22Rv1 (cell line): ENCODE data around the gene NADSYN1.
A peak's percentile ranks its signal among the peaks of the same experiment; 100 is the strongest.

Experiments
- H3K27ac ChIP-seq: fragments of 450-650 bp; 2 replicates; pipeline ENCODE4 v1.5.1; 2017
- ZFX ChIP-seq: fragments of 450-650 bp; IDR thresholded peaks from 2 replicates; pipeline ENCODE4 v1.6.1; 2017; ENCODE audit warnings: antibody characterized with exemption, borderline replicate concordance
- TF ChIP-seq, protein P1 (sequence below): fragments of 450-650 bp; IDR thresholded peaks from 2 replicates; pipeline ENCODE4 v1.5.1; 2017; ENCODE audit warnings: mild to moderate bottlenecking

The NADSYN1 gene

DNA sequence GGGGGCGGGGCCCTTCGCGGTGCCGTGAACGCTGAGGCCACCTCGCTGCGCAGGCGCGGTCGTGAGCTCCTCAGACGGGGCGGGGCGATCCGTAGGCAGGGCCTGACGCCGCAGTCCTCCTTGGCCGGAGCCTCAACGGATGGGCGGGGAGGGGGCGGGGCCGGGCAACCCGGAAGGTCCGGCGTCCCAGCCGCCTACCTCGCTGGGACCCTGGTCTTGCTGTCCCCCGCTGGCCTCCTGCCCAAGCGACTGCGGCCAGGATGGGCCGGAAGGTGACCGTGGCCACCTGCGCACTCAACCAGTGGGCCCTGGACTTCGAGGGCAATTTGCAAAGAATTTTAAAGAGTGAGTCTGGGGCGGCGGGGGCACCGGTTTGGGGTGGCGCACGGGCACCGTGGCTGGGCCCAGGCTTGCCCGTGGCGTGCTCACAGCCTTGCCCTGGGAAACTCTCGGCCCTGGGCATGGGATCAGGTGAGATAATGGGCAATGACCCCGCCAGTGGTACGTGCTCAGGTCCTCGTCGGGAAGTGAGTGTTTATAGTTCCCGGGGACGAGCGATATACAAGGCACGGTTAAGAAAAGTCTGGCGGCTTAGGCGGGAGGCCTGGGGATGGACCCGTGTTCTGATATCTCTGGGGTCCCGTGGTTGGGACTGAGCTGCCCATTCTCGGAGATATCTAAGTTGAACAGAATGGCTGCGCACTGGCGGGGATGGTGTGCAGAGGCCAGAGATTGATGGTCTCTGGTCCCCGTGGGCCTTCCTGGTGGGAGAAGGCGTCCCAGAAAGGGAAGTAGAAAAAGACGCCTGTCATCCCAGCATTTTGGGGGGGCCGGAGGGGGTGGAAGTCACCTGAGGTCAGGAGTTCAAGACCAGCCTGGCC lies at the start of gene NADSYN1:
Gene NADSYN1 (plus strand): TSS at position 167 of the 881 bp plus-strand sequence. CDS start 94 bp downstream, at position 261.
- peak within 1 kb of the TSS; percentile 84 for H3K27ac ChIP-seq
- TF ChIP-seq, protein P1, sequence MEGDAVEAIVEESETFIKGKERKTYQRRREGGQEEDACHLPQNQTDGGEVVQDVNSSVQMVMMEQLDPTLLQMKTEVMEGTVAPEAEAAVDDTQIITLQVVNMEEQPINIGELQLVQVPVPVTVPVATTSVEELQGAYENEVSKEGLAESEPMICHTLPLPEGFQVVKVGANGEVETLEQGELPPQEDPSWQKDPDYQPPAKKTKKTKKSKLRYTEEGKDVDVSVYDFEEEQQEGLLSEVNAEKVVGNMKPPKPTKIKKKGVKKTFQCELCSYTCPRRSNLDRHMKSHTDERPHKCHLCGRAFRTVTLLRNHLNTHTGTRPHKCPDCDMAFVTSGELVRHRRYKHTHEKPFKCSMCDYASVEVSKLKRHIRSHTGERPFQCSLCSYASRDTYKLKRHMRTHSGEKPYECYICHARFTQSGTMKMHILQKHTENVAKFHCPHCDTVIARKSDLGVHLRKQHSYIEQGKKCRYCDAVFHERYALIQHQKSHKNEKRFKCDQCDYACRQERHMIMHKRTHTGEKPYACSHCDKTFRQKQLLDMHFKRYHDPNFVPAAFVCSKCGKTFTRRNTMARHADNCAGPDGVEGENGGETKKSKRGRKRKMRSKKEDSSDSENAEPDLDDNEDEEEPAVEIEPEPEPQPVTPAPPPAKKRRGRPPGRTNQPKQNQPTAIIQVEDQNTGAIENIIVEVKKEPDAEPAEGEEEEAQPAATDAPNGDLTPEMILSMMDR: no peak
- no peak for TF ChIP-seq ZFX

DNA sequence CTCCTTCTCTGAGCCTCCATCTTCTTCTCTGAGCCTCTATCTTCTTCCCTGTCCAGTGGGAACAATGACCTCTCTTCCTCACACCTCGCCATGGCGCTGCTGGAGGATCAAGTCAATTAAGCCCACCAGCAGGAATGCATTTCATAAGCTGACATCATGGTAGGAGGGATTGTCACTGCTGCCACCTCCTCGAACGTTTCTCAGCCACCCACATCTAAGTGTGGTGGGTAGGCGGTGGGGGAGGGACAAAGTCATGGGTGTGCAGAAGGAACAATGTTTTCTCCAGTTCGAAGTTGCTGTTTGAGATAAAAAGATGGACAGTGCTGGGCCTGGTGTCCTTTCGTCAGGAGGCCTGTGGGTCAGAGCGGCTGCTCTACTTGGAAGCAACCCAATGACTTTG lies 48.8 kb upstream of the NADSYN1 start:
- H3K27ac ChIP-seq: no peak overlapping the region
- TF ChIP-seq, protein P1: no peak
- no peak for TF ChIP-seq ZFX

DNA sequence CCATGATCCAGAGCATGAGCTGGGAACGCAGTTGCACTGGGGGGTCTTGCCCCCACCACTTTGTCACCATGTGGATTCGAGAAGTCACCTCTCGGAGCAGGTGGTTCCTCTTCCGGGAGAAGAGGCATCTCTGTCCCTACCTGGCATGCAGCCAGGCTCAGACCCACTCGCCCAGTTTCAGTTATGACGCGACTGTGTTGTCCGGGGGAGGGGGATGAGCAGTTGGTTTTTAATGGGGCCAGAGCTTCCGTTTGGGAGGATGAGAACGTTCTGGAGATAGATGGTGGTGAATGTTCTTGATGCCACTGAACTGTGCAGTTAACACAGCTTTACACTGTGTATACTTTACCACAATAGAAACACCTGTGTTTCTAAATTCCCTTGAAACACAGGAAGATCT lies 46.3 kb upstream of the NADSYN1 start:
- TF ChIP-seq, protein P1: no peak
- TF ChIP-seq ZFX: no peak
- no peak overlapping the region for H3K27ac ChIP-seq

DNA sequence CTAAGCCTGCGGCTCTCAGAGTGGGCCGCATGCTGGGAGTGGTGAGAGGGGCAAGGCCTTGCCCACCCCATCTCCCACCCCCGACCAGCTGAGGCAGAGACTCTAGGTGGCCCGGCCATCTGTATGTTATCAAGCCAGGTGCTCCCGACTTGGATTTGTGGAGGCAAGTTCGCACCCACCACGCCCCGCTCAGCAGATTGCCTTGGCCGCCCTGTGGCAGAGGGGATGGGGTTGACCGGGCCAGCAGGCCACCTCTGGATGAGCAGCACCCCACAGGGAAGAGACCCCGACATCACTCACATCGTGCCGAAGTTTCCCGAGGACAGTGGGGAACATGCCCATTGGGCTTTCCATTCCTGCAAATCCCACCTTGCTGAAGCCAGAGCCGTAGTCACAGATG lies 45.6 kb upstream of the NADSYN1 start:
- no peak overlapping the region for H3K27ac ChIP-seq
- no peak for TF ChIP-seq ZFX
- TF ChIP-seq, protein P1: no peak

DNA sequence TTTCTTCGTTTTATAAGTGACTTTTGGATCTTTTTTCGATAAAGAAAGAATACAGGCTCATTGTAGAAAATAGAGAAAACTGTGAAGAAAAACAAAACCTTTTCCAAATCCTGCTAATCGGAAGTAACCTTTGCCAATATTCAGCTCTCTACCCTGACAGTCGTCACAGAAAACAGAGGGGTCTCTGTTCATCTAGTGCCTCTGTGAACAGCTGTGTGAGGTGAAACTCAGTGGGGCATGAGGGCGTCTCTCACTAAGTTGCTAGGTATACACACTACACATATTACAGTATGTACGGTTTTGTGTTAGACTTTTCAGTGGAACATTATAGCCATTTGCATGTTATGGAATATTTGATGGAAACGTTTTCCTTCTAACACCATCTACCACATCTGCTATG lies 44.2 kb upstream of the NADSYN1 start:
- no peak for TF ChIP-seq ZFX
- TF ChIP-seq, protein P1: no peak
- no peak overlapping the region for H3K27ac ChIP-seq

DNA sequence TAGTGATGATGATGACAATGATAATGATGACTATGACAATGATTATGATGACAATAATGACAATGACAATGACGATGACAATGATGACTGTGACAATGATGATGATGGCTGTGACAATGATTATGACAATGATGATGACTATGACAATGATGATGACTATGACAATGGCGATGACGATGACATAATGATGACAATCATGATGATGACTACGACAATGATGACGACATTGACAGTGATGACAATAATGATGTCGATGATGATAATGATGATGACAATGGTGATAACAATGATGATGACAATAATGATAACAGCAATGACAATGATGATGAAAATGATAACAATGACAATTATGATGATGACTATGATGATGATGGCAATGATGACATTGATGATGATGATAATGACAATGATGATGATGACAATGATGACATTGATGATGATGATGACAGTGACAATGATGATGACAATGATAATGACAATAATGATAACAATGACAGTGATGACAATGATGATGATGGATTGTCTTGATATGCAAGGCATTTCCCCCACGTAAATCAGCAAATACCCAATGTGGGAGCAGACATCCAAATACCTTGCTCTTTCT lies 42.5 kb upstream of the NADSYN1 start:
- H3K27ac ChIP-seq: no peak overlapping the region
- no peak for TF ChIP-seq ZFX
- TF ChIP-seq, protein P1: no peak

DNA sequence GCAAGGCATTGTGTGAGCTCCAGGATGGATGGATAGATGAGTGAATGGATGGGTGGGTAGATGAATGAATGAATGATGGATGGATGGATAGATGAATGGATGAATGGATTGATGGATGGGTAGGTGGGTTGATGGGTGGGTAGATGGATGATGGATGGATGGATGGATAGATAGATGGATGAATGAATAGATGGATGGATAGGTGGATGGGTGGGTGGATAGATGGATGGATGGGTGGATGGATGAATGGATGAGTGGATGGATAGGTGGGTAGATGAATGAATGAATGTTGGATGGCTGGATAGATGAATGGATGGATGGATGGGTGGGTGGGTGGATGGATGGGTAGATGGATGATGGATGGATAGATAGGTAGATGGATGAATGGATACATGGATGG lies 38.4 kb upstream of the NADSYN1 start:
- no peak overlapping the region for H3K27ac ChIP-seq
- no peak for TF ChIP-seq ZFX
- TF ChIP-seq, protein P1: no peak
